Tibial nerve (tissue), 4 donors: ENCODE measurements around the gene COPZ1.

Experiments
- CTCF ChIP-seq, 5 experiments: fragments of 200-600 bp in 3 of 5; fragments of 450-650 bp in 2 of 5; sonication (generic) in 3 of 5; IDR thresholded peaks; one replicate each; pipeline ENCODE4 v1.5.1; 2016 to 2019; ENCODE audit warnings: antibody characterized with exemption in 5 of 5, mild to moderate bottlenecking in 3 of 5, moderate library complexity in 2 of 5
- EP300 ChIP-seq, 2 donors: sonication (generic); formaldehyde crosslinking; IDR thresholded peaks; one replicate each; pipeline ENCODE4 v1.6.1; 2017; ENCODE audit warnings: antibody characterized with exemption in 2 of 2, mild to moderate bottlenecking in 1 of 2

- TF ChIP-seq CTCF (IDR thresholded peaks at IDR 0.05) (no peak), EP300 (IDR thresholded peaks at IDR 0.05) (no peak)
Observed at GRCh38 chr12:54356228-54356627, 31.3 kb downstream of the COPZ1 start.
